ENCODE measurements around the gene DEDD. TPM values are rescaled to one million over a fixed set of nuclear protein-coding genes. Genes with fewer than 3 reads are reported as not detected.
A peak's percentile ranks its signal among the peaks of the same experiment; 100 is the strongest.

DEDD gene
- total and polyA plus RNA-seq, 2 of the 13 experiments (the other 11 are each of a cell fraction or from before 2014, with no cell fraction given), result 12.6 to 27.8 TPM

GRCh38 chr1:161159087-161159912, 26.8 kb upstream of the DEDD start, which contains the start of gene USP21 (continued):
- no peak for TF ChIP-seq MTF1 (CRISPR knock-in tag; IDR thresholded peaks at IDR 0.05)
- peak; percentile 77 for TF ChIP-seq ASH2L (IDR thresholded peaks at IDR 0.05; ENCODE audit: insufficient read length, low read depth, low read length)
- no peak for TF ChIP-seq MEIS2 (CRISPR knock-in tag; IDR thresholded peaks at IDR 0.05)
- TF ChIP-seq BRF2 (CRISPR knock-in tag; IDR thresholded peaks at IDR 0.05), result no peak
- no peak for TF ChIP-seq ZNF382 (CRISPR knock-in tag; IDR thresholded peaks at IDR 0.05; ENCODE audit: borderline replicate concordance)
- TF ChIP-seq, protein P1, sequence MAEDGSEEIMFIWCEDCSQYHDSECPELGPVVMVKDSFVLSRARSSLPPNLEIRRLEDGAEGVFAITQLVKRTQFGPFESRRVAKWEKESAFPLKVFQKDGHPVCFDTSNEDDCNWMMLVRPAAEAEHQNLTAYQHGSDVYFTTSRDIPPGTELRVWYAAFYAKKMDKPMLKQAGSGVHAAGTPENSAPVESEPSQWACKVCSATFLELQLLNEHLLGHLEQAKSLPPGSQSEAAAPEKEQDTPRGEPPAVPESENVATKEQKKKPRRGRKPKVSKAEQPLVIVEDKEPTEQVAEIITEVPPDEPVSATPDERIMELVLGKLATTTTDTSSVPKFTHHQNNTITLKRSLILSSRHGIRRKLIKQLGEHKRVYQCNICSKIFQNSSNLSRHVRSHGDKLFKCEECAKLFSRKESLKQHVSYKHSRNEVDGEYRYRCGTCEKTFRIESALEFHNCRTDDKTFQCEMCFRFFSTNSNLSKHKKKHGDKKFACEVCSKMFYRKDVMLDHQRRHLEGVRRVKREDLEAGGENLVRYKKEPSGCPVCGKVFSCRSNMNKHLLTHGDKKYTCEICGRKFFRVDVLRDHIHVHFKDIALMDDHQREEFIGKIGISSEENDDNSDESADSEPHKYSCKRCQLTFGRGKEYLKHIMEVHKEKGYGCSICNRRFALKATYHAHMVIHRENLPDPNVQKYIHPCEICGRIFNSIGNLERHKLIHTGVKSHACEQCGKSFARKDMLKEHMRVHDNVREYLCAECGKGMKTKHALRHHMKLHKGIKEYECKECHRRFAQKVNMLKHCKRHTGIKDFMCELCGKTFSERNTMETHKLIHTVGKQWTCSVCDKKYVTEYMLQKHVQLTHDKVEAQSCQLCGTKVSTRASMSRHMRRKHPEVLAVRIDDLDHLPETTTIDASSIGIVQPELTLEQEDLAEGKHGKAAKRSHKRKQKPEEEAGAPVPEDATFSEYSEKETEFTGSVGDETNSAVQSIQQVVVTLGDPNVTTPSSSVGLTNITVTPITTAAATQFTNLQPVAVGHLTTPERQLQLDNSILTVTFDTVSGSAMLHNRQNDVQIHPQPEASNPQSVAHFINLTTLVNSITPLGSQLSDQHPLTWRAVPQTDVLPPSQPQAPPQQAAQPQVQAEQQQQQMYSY (CRISPR knock-in tag; IDR thresholded peaks at IDR 0.05), result no peak
- TF ChIP-seq KDM2A (CRISPR knock-in tag; IDR thresholded peaks at IDR 0.05; ENCODE audit: borderline replicate concordance, low read depth), result peak; percentile 95
- TF ChIP-seq MAFF (IDR thresholded peaks at IDR 0.05; ENCODE audit: low read depth, low read length), result no peak
- TF ChIP-seq ZNF33B (CRISPR knock-in tag; IDR thresholded peaks at IDR 0.05), result 0 out of 2 replicates have a peak, but pooled peaks have one; percentile 34
- TF ChIP-seq SNAPC5 (CRISPR knock-in tag; IDR thresholded peaks at IDR 0.05; ENCODE audit: borderline replicate concordance), result no peak
- TF ChIP-seq MTA1 (CRISPR knock-in tag; IDR thresholded peaks at IDR 0.05; ENCODE audit: borderline replicate concordance), result no peak
- peak; percentile 65; the same call in 1 of the 3 replicates for TF ChIP-seq MXI1 (IDR thresholded peaks at IDR 0.05; ENCODE audit: borderline replicate concordance, low read depth, low read length)
- TF ChIP-seq ZNF614 (CRISPR knock-in tag; IDR thresholded peaks at IDR 0.05; ENCODE audit: borderline replicate concordance), result no peak
- no peak for TF ChIP-seq CHD2 (IDR thresholded peaks at IDR 0.05; ENCODE audit: low read depth, low read length)
- TF ChIP-seq ZNF577 (CRISPR knock-in tag; IDR thresholded peaks at IDR 0.05; ENCODE audit: borderline replicate concordance, low read depth), result no peak
- no peak for TF ChIP-seq NR3C1 (CRISPR knock-in tag; IDR thresholded peaks at IDR 0.05)
- TF ChIP-seq AKNA (CRISPR knock-in tag; IDR thresholded peaks at IDR 0.05; ENCODE audit: borderline replicate concordance), result no peak
- TF ChIP-seq RXRA (CRISPR knock-in tag; IDR thresholded peaks at IDR 0.05), result 0 out of 2 replicates have a peak, but pooled peaks have one; percentile 20
- no peak for TF ChIP-seq SMARCC2 (IDR thresholded peaks at IDR 0.05)
- no peak for TF ChIP-seq ZNF10 (CRISPR knock-in tag; IDR thresholded peaks at IDR 0.05; ENCODE audit: borderline replicate concordance, low read depth)

Measured in HepG2 (cell line).